ENCODE data around the gene RAB40C.
"Not testable (repeated sequence)": the region's sequence is repeated elsewhere in the genome, so short reads cannot be mapped to it uniquely, and the experiment has no call there.

RAB40C gene

GRCh38 chr16:588639-588888 is 1.3 kb upstream of the RAB40C start:
- Mint-ChIP-seq H3K4me1 (ENCODE audit: low read depth) (peaks cover 21% of the 10 kb centered on the region), H3K4me3 (peak overlapping the region; percentile 90), H3K27me3 (no peaks in the 10 kb centered on the region), H3K9me3 (ENCODE audit: low read depth) (no peaks in the 10 kb centered on the region), H3K36me3 (no peaks in the 10 kb centered on the region), H3K27ac (peak overlapping the region; percentile 96)

- H3K4me3 Mint-ChIP-seq = peak overlapping the region; percentile 99
- H3K27me3 Mint-ChIP-seq = no peaks in the 10 kb centered on the region
- peaks cover 23% of the 10 kb centered on the region for H3K4me1 Mint-ChIP-seq (ENCODE audit: low read depth)
- H3K36me3 Mint-ChIP-seq = no peaks in the 10 kb centered on the region
- H3K9me3 Mint-ChIP-seq (ENCODE audit: low read depth) = no peaks in the 10 kb centered on the region
- H3K27ac Mint-ChIP-seq = peak overlapping the region; percentile 100
Measured at GRCh38 chr16:588889-589657, 793 bp upstream of the RAB40C start.

- Mint-ChIP-seq H3K36me3 (no peaks in the 10 kb centered on the region), H3K9me3 (ENCODE audit: low read depth) (no peaks in the 10 kb centered on the region), H3K4me1 (ENCODE audit: low read depth) (peaks cover 25% of the 10 kb centered on the region), H3K27ac (peak overlapping the region; percentile 80), H3K27me3 (no peaks in the 10 kb centered on the region), H3K4me3 (peak overlapping the region; percentile 92)
Measured at GRCh38 chr16:590188-590814, 435 bp downstream of the RAB40C start.

- H3K36me3 Mint-ChIP-seq = no peaks in the 10 kb centered on the region
- peaks cover 25% of the 10 kb centered on the region for H3K4me1 Mint-ChIP-seq (ENCODE audit: low read depth)
- no peaks in the 10 kb centered on the region for H3K27me3 Mint-ChIP-seq
- peak overlapping the region; percentile 80 for H3K27ac Mint-ChIP-seq
- H3K9me3 Mint-ChIP-seq (ENCODE audit: low read depth) = no peaks in the 10 kb centered on the region
- peak overlapping the region; percentile 92 for H3K4me3 Mint-ChIP-seq
Measured at GRCh38 chr16:590815-591200, 942 bp downstream of the RAB40C start.

- Mint-ChIP-seq H3K9me3 (ENCODE audit: low read depth) (no peaks in the 10 kb centered on the region), H3K4me1 (ENCODE audit: low read depth) (peaks cover 25% of the 10 kb centered on the region), H3K27ac (peak overlapping the region; percentile 80), H3K27me3 (no peaks in the 10 kb centered on the region), H3K36me3 (no peaks in the 10 kb centered on the region), H3K4me3 (peak overlapping the region; percentile 92)
Measured at GRCh38 chr16:591231-591630, 1.4 kb downstream of the RAB40C start.

GRCh38 chr16:591892-592517 is 2.1 kb downstream of the RAB40C start:
- peak overlapping the region; percentile 23 for H3K4me3 Mint-ChIP-seq
- H3K4me1 Mint-ChIP-seq (ENCODE audit: low read depth) = peaks cover 25% of the 10 kb centered on the region
- H3K27ac Mint-ChIP-seq = no peak overlapping the region
- no peaks in the 10 kb centered on the region for H3K36me3 Mint-ChIP-seq
- no peaks in the 10 kb centered on the region for H3K27me3 Mint-ChIP-seq
- H3K9me3 Mint-ChIP-seq (ENCODE audit: low read depth) = no peaks in the 10 kb centered on the region

GRCh38 chr16:592518-593306 is 2.8 kb downstream of the RAB40C start:
- Mint-ChIP-seq H3K27me3 (no peaks in the 10 kb centered on the region), H3K36me3 (no peaks in the 10 kb centered on the region), H3K4me1 (ENCODE audit: low read depth) (peaks cover 22% of the 10 kb centered on the region), H3K9me3 (ENCODE audit: low read depth) (no peaks in the 10 kb centered on the region), H3K4me3 (no peak overlapping the region), H3K27ac (no peak overlapping the region)

- Mint-ChIP-seq H3K9me3 (ENCODE audit: low read depth) (no peaks in the 10 kb centered on the region), H3K36me3 (no peaks in the 10 kb centered on the region), H3K27ac (no peak overlapping the region), H3K4me3 (no peak overlapping the region), H3K4me1 (ENCODE audit: low read depth) (peaks cover 19% of the 10 kb centered on the region), H3K27me3 (no peaks in the 10 kb centered on the region)
Measured at GRCh38 chr16:593406-593805, 3.5 kb downstream of the RAB40C start.

GRCh38 chr16:593807-594206 is 3.9 kb downstream of the RAB40C start:
- Mint-ChIP-seq H3K36me3 (no peaks in the 10 kb centered on the region), H3K4me3 (no peak overlapping the region), H3K4me1 (ENCODE audit: low read depth) (peaks cover 18% of the 10 kb centered on the region), H3K9me3 (ENCODE audit: low read depth) (no peaks in the 10 kb centered on the region), H3K27ac (no peak overlapping the region), H3K27me3 (no peaks in the 10 kb centered on the region)

- Mint-ChIP-seq H3K36me3 (no peaks in the 10 kb centered on the region), H3K4me3 (no peak overlapping the region), H3K27me3 (no peaks in the 10 kb centered on the region), H3K9me3 (ENCODE audit: low read depth) (no peaks in the 10 kb centered on the region), H3K27ac (no peak overlapping the region), H3K4me1 (ENCODE audit: low read depth) (peaks cover 18% of the 10 kb centered on the region)
Measured at GRCh38 chr16:595094-595528, 5.2 kb downstream of the RAB40C start.

GRCh38 chr16:595942-596735 is 6.3 kb downstream of the RAB40C start:
- H3K4me1 Mint-ChIP-seq (ENCODE audit: low read depth) = peaks cover 13% of the 10 kb centered on the region

GRCh38 chr16:596736-597060 is 6.8 kb downstream of the RAB40C start:
- no peak overlapping the region for H3K27ac Mint-ChIP-seq
- peaks cover 10% of the 10 kb centered on the region for H3K4me1 Mint-ChIP-seq (ENCODE audit: low read depth)
- H3K36me3 Mint-ChIP-seq = no peaks in the 10 kb centered on the region

More at GRCh38 chr16:595942-596735, 6.3 kb downstream of the RAB40C start:
- Mint-ChIP-seq H3K27me3 (no peaks in the 10 kb centered on the region), H3K4me3 (no peak overlapping the region), H3K36me3 (no peaks in the 10 kb centered on the region), H3K27ac (no peak overlapping the region), H3K9me3 (ENCODE audit: low read depth) (no peaks in the 10 kb centered on the region)

GRCh38 chr16:597655-598054 is 7.8 kb downstream of the RAB40C start:
- H3K27ac Mint-ChIP-seq; H3K36me3 Mint-ChIP-seq; H3K27me3 Mint-ChIP-seq; H3K9me3 Mint-ChIP-seq (ENCODE audit: low read depth); H3K4me1 Mint-ChIP-seq (ENCODE audit: low read depth); H3K4me3 Mint-ChIP-seq: not testable (repeated sequence)

More at GRCh38 chr16:596736-597060, 6.8 kb downstream of the RAB40C start:
- H3K4me3 Mint-ChIP-seq = no peak overlapping the region
- H3K9me3 Mint-ChIP-seq (ENCODE audit: low read depth) = no peaks in the 10 kb centered on the region
- H3K27me3 Mint-ChIP-seq = no peaks in the 10 kb centered on the region

GRCh38 chr16:598823-599739 is 9.2 kb downstream of the RAB40C start:
- Mint-ChIP-seq H3K36me3 (no peaks in the 10 kb centered on the region), H3K27ac (no peak overlapping the region), H3K4me1 (ENCODE audit: low read depth) (peaks cover 16% of the 10 kb centered on the region), H3K4me3 (no peak overlapping the region), H3K9me3 (ENCODE audit: low read depth) (no peaks in the 10 kb centered on the region), H3K27me3 (no peaks in the 10 kb centered on the region)

All from activated naive CD8-positive, alpha-beta T cell (primary cell).